Astrocyte of the spinal cord (primary cell): ENCODE measurements around the gene SND1.
A peak's percentile ranks its signal among the peaks of the same experiment; 100 is the strongest.

Experiments
- DNase-seq: peaks from one replicate; pipeline ENCODE4 v3.0.0; 2011; ENCODE audit warnings: low read depth, low spot score
- H3K4me3 ChIP-seq: 2 replicates; pipeline ENCODE4 v1.5.1; 2011; ENCODE audit warnings: low read depth, mild to moderate bottlenecking, low read length, moderate library complexity
- CTCF ChIP-seq: IDR thresholded peaks from 2 replicates; pipeline ENCODE4 v1.5.1; 2012; ENCODE audit warnings: low read depth, mild to moderate bottlenecking, low read length, inconsistent platforms
- in situ Hi-C: cut with HindIII; loops from 2 replicates; pipeline ENCODE4 v1.10.0; 2017; ENCODE audit warnings: low sequenced_read_pairs

SND1 gene

GRCh38 chr7:127862525-127862924 is 210.5 kb downstream of the SND1 start:
- in situ Hi-C loops = no loop called here
- no peak for DNase-seq
- no peak for TF ChIP-seq CTCF
- H3K4me3 ChIP-seq = no peak overlapping the region

GRCh38 chr7:127863082-127863481 is 211.1 kb downstream of the SND1 start:
- in situ Hi-C loops = no loop called here
- TF ChIP-seq CTCF = no peak
- no peak for DNase-seq
- H3K4me3 ChIP-seq = no peak overlapping the region

GRCh38 chr7:127865466-127865865 is 213.5 kb downstream of the SND1 start:
- H3K4me3 ChIP-seq = no peak overlapping the region
- TF ChIP-seq CTCF = no peak
- DNase-seq = peak; percentile 31
- in situ Hi-C loops = no loop called here

DNA sequence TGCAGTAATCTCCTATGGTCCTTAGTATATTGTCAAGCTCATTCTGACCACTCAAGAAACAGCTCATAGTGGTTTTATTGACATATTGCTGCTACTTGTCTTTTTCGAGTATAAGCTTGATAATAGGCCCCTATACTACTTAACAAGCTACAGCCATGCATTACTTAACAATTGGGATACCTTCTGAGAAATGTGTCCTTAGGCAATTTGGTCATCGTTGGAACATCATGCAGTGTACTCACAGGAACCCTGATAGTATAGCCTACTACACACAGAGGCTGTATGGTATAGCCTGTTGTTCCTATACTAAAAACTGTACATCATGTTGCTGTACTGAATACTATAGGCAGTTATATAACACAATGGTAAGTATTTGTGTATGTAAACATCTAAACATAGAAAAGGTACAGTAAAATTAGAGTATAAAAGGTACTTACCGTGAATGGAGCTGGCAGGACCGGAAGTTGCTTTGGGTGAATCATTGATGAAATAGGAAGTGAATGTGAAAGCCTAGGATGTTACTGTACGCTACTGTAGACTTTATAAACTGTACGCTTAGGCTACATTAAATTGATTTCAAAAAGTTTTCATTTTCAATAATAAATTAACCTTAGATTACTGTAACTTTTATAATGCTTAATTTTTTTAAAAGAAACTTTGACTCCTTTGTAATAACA is 218.4 kb downstream of the SND1 start:
- no peak for TF ChIP-seq CTCF
- in situ Hi-C loops = no loop called here
- no peak overlapping the region for H3K4me3 ChIP-seq
- no peak for DNase-seq

- no peak overlapping the region for H3K4me3 ChIP-seq
- in situ Hi-C loops = no loop called here
Measured at GRCh38 chr7:127871226-127871625, 219.2 kb downstream of the SND1 start.

GRCh38 chr7:127872122-127872521 is 220.1 kb downstream of the SND1 start:
- no peak for DNase-seq
- no peak for TF ChIP-seq CTCF
- in situ Hi-C loops = no loop called here
- no peak overlapping the region for H3K4me3 ChIP-seq

More at GRCh38 chr7:127871226-127871625, 219.2 kb downstream of the SND1 start:
- no peak for TF ChIP-seq CTCF
- no peak for DNase-seq
